ENCODE data around the gene WHRN. TPM values are rescaled to one million over a fixed set of nuclear protein-coding genes. Genes with fewer than 3 reads are reported as not detected.

Gene WHRN
- total and polyA plus RNA-seq, 2 of the 8 experiments (the other 6 are each of a cell fraction or from before 2014, with no cell fraction given) = 4.4 to 7.7 TPM

GRCh38 chr9:114546851-114547250 lies 41.6 kb upstream of the WHRN start:
- Histone ChIP-seq H3K4me3 (ENCODE audit: extremely low read depth in 1 of 4, insufficient read depth in 2 of 4, low read depth in 3 of 4, low read length in 4 of 4) (no peak overlapping the region), H3K36me3 (ENCODE audit: control insufficient read depth in 2 of 4, insufficient read depth in 4 of 4, low read length in 3 of 4) (no peaks in the 10 kb centered on the region), H3K27ac (ENCODE audit: low read depth, low read length) (no peak overlapping the region), H2BK20ac (ENCODE audit: low read length) (no peak overlapping the region), H4K91ac (replicated peaks; ENCODE audit: insufficient read length, low read length) (no peak overlapping the region), H4K20me1 (replicated peaks in 1 of 2; ENCODE audit: control insufficient read depth in 1 of 2, insufficient read depth in 2 of 2, low read length in 2 of 2) (no peaks in the 10 kb centered on the region), H4K5ac (ENCODE audit: insufficient read length, low read depth, low read length) (no peak overlapping the region), H3K23ac (ENCODE audit: insufficient read length) (no peak overlapping the region), H3K79me1 (ENCODE audit: low read depth, low read length) (no peaks in the 10 kb centered on the region; the same call in 1 of the 2 replicates), H2BK5ac (ENCODE audit: low read depth, low read length) (no peak overlapping the region), H3K9me3 (ENCODE audit: insufficient read depth in 2 of 2, low read depth in 1 of 2, low read length in 1 of 2) (no peaks in the 10 kb centered on the region), H3K56ac (replicated peaks; ENCODE audit: insufficient read length, low read depth, low read length) (no peak overlapping the region), H2BK15ac (ENCODE audit: low read length) (no peak overlapping the region), H3K23me2 (ENCODE audit: low read depth, low read length) (no peaks in the 10 kb centered on the region), H2BK12ac (ENCODE audit: low read depth, low read length) (no peak overlapping the region), H3K4me2 (ENCODE audit: insufficient read depth in 1 of 2, low read depth in 2 of 2, low read length in 2 of 2) (no peak overlapping the region), H3K14ac (ENCODE audit: insufficient read length) (no peak overlapping the region), H2AK5ac (ENCODE audit: low read depth, low read length) (no peak overlapping the region), H4K8ac (ENCODE audit: extremely low read depth, insufficient read depth, low read length) (no peak overlapping the region), H2AFZ (ENCODE audit: low read length) (no peak overlapping the region), H3K4me1 (replicated peaks in 1 of 4; ENCODE audit: control insufficient read depth in 3 of 4, insufficient read depth in 4 of 4, low read length in 3 of 4) (no peaks in the 10 kb centered on the region), H3K27me3 (replicated peaks in 1 of 4; ENCODE audit: control insufficient read depth in 3 of 4, extremely low read depth in 1 of 4, insufficient read depth in 3 of 4, low read length in 3 of 4) (0 out of 7 replicates have a peak, but pooled peaks cover 0 to 3% (median 0%) of the 10 kb centered on the region in 4 experiments), H3K9ac (replicated peaks in 1 of 4; ENCODE audit: extremely low read depth in 1 of 4, low read depth in 3 of 4, low read length in 3 of 4) (no peak overlapping the region), H3K79me2 (ENCODE audit: control insufficient read depth in 1 of 2, insufficient read depth in 2 of 2, low read length in 2 of 2) (no peaks in the 10 kb centered on the region), H3K4ac (replicated peaks; ENCODE audit: insufficient read length, low read depth, low read length) (no peak overlapping the region), H2BK120ac (replicated peaks; ENCODE audit: low read depth, low read length) (no peak overlapping the region), H3K18ac (ENCODE audit: extremely low read depth, low read length) (no peak overlapping the region)
- POLR2A ChIA-PET (ENCODE audit: partially characterized antibody) = interaction anchor here (0.9 to 1.5 kb wide), 3 partner anchors 39 to 54 kb away, joined by 3 read pairs; partner anchors contain the start of gene ATP6V1G1
- FAIRE-seq (no peak), DNase-seq (ENCODE audit: low read depth in 1 of 2, low spot score in 2 of 2) (no peak)
- CTCF ChIA-PET (ENCODE audit: partially characterized antibody) = interaction anchor here (0.7 to 4.2 kb wide), 4 partner anchors 8 to 142 kb away, joined by 3 to 30 read pairs (median 16); no protein-coding TSS in a partner anchor
- TF ChIP-seq PHF8 (conservative IDR thresholded peaks at IDR 0.05; ENCODE audit: low read depth, low read length) = no peak
- TF ChIP-seq TEAD4 (IDR thresholded peaks at IDR 0.05; ENCODE audit: low read depth, low read length) = no peak
- no peak for TF ChIP-seq POU5F1 (IDR thresholded peaks at IDR 0.05; ENCODE audit: low read depth, low read length)
- TF ChIP-seq JUN (IDR thresholded peaks at IDR 0.05; ENCODE audit: low read depth, low read length) = no peak
- no peak for TF ChIP-seq NANOG (IDR thresholded peaks at IDR 0.05; ENCODE audit: insufficient read depth, low read depth, low read length, poor library complexity, severe bottlenecking)

Measured in H1 (cell line).